ENCODE measurements around the gene DNAJC5. TPM values are rescaled to one million over a fixed set of nuclear protein-coding genes. Genes with fewer than 3 reads are reported as not detected.

The DNAJC5 gene
- total and polyA plus RNA-seq, 2 donors from 2014 or later, result 24.4 to 52.3 TPM

DNA sequence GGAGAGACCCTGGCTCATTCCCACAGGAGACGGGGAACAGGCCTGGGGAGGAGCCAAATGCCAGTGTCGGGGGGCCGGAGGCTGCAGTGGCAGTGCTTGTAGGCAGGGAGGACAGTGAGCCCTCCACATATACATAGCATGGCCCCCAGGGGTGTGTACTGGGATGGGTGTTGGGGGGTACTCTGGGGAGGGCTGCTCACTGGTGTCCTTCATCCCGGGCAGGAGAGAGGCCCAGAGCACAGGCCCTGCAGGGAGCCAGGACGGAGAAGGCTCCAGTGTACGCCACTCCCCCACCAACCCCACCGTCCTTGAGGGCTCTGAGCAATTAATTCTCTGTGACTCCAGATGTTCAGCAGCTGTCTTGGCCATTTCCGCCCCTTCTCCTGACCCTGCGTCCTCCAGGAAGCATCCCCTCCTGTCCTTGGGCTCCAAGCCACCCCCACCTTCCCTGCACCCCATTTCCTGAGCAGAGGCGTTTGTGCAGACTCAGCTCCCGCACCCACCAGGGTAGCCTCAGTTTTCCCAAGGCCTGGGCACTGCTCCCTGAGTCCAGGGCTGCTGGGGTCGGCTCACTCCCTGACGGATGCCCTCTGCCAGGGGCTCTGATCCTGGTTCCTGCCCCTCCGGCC is 37.0 kb upstream of the DNAJC5 start:
- Histone ChIP-seq H3K36me3 (ENCODE audit: control insufficient read depth in 2 of 3, insufficient read depth in 3 of 3, low read length in 3 of 3) (no peaks in the 10 kb centered on the region), H3K4me3 (ENCODE audit: low read length in 3 of 3) (no peak overlapping the region), H3K4me1 (ENCODE audit: control insufficient read depth in 2 of 3, insufficient read depth in 2 of 3, low read depth in 1 of 3, low read length in 3 of 3) (peaks cover 7 to 48% (median 25%) of the 10 kb centered on the region in 3 donors), H3K9me3 (ENCODE audit: control insufficient read depth in 2 of 3, insufficient read depth in 1 of 3, low read length in 3 of 3) (no peaks in the 10 kb centered on the region), H3K27me3 (ENCODE audit: control insufficient read depth, insufficient read depth, low read length) (no peaks in the 10 kb centered on the region), H3K27ac (ENCODE audit: low read depth in 2 of 2, low read length in 2 of 2) (peak overlapping the region in 1 of 2 donors; percentile 43), H3K9ac (ENCODE audit: low read length in 3 of 3) (no peak overlapping the region)
- intact Hi-C loops (cut with DNase I), result no loop called here
- TF ChIP-seq, protein P1, sequence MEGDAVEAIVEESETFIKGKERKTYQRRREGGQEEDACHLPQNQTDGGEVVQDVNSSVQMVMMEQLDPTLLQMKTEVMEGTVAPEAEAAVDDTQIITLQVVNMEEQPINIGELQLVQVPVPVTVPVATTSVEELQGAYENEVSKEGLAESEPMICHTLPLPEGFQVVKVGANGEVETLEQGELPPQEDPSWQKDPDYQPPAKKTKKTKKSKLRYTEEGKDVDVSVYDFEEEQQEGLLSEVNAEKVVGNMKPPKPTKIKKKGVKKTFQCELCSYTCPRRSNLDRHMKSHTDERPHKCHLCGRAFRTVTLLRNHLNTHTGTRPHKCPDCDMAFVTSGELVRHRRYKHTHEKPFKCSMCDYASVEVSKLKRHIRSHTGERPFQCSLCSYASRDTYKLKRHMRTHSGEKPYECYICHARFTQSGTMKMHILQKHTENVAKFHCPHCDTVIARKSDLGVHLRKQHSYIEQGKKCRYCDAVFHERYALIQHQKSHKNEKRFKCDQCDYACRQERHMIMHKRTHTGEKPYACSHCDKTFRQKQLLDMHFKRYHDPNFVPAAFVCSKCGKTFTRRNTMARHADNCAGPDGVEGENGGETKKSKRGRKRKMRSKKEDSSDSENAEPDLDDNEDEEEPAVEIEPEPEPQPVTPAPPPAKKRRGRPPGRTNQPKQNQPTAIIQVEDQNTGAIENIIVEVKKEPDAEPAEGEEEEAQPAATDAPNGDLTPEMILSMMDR (IDR thresholded peaks at IDR 0.05; ENCODE audit: borderline replicate concordance, extremely low read depth, insufficient read depth), result no peak
- DNase-seq, result peak; percentile 74 to 90 (median 83)
- no peak for FAIRE-seq

DNA sequence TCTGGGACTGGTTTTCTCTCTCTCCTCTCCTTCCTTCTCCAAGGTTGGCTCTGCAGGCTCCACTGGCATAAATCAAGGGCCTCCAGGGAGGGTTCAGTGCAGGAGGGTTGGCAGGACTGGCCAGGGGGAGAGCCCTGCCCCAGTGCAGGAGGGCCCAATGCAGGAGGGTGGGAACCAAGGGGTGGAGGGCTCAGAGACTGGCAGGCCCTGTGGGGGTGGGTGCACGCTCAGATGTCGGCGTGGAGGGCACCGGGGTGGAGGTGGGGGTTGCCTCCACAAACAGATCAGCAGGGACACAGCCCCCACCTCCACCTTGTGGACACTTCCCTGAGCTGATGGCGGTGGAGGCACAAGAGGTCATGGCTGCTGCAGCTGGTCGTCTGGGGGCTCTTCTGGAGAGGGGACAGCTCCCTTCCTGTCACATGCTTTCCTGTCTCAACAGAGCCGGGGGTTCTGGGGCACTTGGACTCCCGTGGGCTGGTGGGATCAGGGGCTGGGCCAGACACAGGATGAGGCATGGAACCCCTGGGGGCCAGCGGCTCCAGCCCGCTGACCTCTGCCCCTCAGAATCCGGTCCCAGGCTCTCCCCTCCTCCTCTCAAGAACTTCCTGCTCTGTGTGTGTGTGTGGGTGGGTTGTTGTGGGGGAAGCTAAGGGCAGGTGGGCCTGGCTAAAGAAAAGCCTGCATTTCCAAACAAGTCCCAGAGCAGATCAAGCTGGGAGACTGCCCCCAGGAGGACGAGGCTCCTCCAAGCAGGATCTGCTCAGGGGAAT is 36.3 kb upstream of the DNAJC5 start:
- H3K27me3 ChIP-seq (ENCODE audit: control insufficient read depth, insufficient read depth, low read length), result no peaks in the 10 kb centered on the region
- TF ChIP-seq, protein P1 (IDR thresholded peaks at IDR 0.05; ENCODE audit: borderline replicate concordance, extremely low read depth, insufficient read depth), result peak; percentile 39
- intact Hi-C loops (cut with DNase I), result no loop called here
- peaks cover 7 to 49% (median 31%) of the 10 kb centered on the region in 3 donors for H3K4me1 ChIP-seq (ENCODE audit: control insufficient read depth in 2 of 3, insufficient read depth in 2 of 3, low read depth in 1 of 3, low read length in 3 of 3)
- FAIRE-seq (no peak), DNase-seq (peak; percentile 84 to 95 (median 93))
- H3K9ac ChIP-seq (ENCODE audit: low read length in 3 of 3), result peak overlapping the region in 2 of 3 donors; percentile 22 to 40
- peak overlapping the region; percentile 32 to 67 for H3K27ac ChIP-seq (ENCODE audit: low read depth in 2 of 2, low read length in 2 of 2)
- no peaks in the 10 kb centered on the region for H3K9me3 ChIP-seq (ENCODE audit: control insufficient read depth in 2 of 3, insufficient read depth in 1 of 3, low read length in 3 of 3)
- H3K4me3 ChIP-seq (ENCODE audit: low read length in 3 of 3), result no peak overlapping the region
- no peaks in the 10 kb centered on the region for H3K36me3 ChIP-seq (ENCODE audit: control insufficient read depth in 2 of 3, insufficient read depth in 3 of 3, low read length in 3 of 3)

DNA sequence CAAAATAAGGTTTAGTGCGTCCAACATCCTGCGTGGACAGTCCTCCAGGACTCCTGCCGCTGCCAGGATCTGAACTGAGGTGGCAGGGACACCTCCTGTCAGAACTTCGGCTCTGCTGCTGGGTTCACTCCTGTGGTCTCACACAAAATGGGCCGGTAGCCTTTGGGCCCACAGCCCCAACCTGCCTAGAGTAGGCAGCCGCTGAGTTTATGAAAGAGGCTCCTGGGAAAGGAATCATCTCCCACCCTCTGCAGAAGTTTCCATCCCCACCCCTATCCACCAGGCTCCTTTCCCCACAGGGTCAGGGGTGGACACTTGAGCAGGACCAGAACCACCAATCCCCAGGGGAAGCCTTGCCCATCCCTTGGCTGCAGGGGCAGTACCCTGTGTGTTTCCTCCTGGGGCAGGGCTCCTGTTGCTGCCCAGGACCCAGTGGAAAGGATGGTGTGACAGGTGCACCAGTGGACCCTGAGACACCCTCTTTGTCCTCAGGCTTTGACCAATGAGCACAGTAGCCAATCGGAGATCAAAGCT is 35.7 kb upstream of the DNAJC5 start:
- intact Hi-C loops (cut with DNase I), result no loop called here
- H3K36me3 ChIP-seq (ENCODE audit: control insufficient read depth in 2 of 3, insufficient read depth in 3 of 3, low read length in 3 of 3), result no peaks in the 10 kb centered on the region
- no peaks in the 10 kb centered on the region for H3K27me3 ChIP-seq (ENCODE audit: control insufficient read depth, insufficient read depth, low read length)
- H3K4me3 ChIP-seq (ENCODE audit: low read length in 3 of 3), result no peak overlapping the region
- H3K9ac ChIP-seq (ENCODE audit: low read length in 3 of 3), result peak overlapping the region in 2 of 3 donors; percentile 22 to 40
- peaks cover 7 to 46% (median 32%) of the 10 kb centered on the region in 3 donors for H3K4me1 ChIP-seq (ENCODE audit: control insufficient read depth in 2 of 3, insufficient read depth in 2 of 3, low read depth in 1 of 3, low read length in 3 of 3)
- H3K9me3 ChIP-seq (ENCODE audit: control insufficient read depth in 2 of 3, insufficient read depth in 1 of 3, low read length in 3 of 3), result no peaks in the 10 kb centered on the region
- TF ChIP-seq, protein P1 (IDR thresholded peaks at IDR 0.05; ENCODE audit: borderline replicate concordance, extremely low read depth, insufficient read depth), result no peak
- H3K27ac ChIP-seq (ENCODE audit: low read depth in 2 of 2, low read length in 2 of 2), result peak overlapping the region; percentile 32
- no peak for FAIRE-seq
- peak in 1 of 5 donors; percentile 55 for DNase-seq

All from kidney (tissue), 14 donors.